SK-N-SH treated with all-trans-retinoic acid at 6 μM for 48 hours (cell line): ENCODE data around the gene NLRP2B.
"Not testable (repeated sequence)": the region's sequence is repeated elsewhere in the genome, so short reads cannot be mapped to it uniquely, and the experiment has no call there.

Experiments used
- ATAC-seq: fragments of 200-7000 bp; cut with Tn5 transposase; 3 replicates; pipeline ENCODE4 v1.9.1; 2020; ENCODE audit warnings: mild to moderate bottlenecking, moderate library complexity
- ARNTL ChIP-seq: fragments of 450-650 bp; formaldehyde crosslinking; IDR thresholded peaks from 2 replicates; pipeline ENCODE4 v1.5.0; 2020; ENCODE audit warnings: low read depth, mild to moderate bottlenecking, moderate library complexity, borderline replicate concordance
- BACH2 ChIP-seq: fragments of 250-450 bp; sonication (Bioruptor Pico); IDR thresholded peaks from 2 replicates; pipeline ENCODE4 v1.9.0; 2021; ENCODE audit warnings: mild to moderate bottlenecking, borderline replicate concordance
- CSDC2 ChIP-seq: fragments of 250-450 bp; sonication (Bioruptor Pico); IDR thresholded peaks from 2 replicates; pipeline ENCODE4 v1.5.0; 2020; ENCODE audit warnings: mild to moderate bottlenecking, moderate library complexity
- ESRRG ChIP-seq: fragments of 250-450 bp; sonication (Bioruptor Pico); IDR thresholded peaks from 2 replicates; pipeline ENCODE4 v1.6.1; 2021; ENCODE audit warnings: mild to moderate bottlenecking
- GLIS3 ChIP-seq: fragments of 250-450 bp; sonication (Bioruptor Pico); IDR thresholded peaks from 2 replicates; pipeline ENCODE4 v1.5.0; 2020; ENCODE audit warnings: mild to moderate bottlenecking, moderate library complexity
- ISL1 ChIP-seq: fragments of 250-450 bp; sonication (Bioruptor Pico); IDR thresholded peaks from 2 replicates; pipeline ENCODE4 v2.1.2; 2022; ENCODE audit warnings: mild to moderate bottlenecking, moderate library complexity
- OSR1 ChIP-seq: fragments of 250-450 bp; sonication (Bioruptor Pico); IDR thresholded peaks from 2 replicates; pipeline ENCODE4 v1.8.0; 2022; ENCODE audit warnings: moderate library complexity, mild to moderate bottlenecking, inconsistent platforms
- PATZ1 ChIP-seq: fragments of 250-450 bp; sonication (Bioruptor Pico); IDR thresholded peaks from 2 replicates; pipeline ENCODE4 v1.8.0; 2020; ENCODE audit warnings: mild to moderate bottlenecking, moderate library complexity, borderline replicate concordance
- PPARA ChIP-seq: fragments of 250-450 bp; sonication (Bioruptor Pico); IDR thresholded peaks from 2 replicates; pipeline ENCODE4 v1.5.0; 2020; ENCODE audit warnings: mild to moderate bottlenecking, borderline replicate concordance
- RARB ChIP-seq: fragments of 250-450 bp; sonication (Bioruptor Pico); IDR thresholded peaks from 2 replicates; pipeline ENCODE4 v1.8.0; 2021; ENCODE audit warnings: mild to moderate bottlenecking, moderate library complexity
- SNAI2 ChIP-seq: fragments of 250-450 bp; sonication (Bioruptor Pico); IDR thresholded peaks from 2 replicates; pipeline ENCODE4 v1.5.0; 2020; ENCODE audit warnings: mild to moderate bottlenecking, moderate library complexity
- TCF4 ChIP-seq: fragments of 250-450 bp; sonication (Bioruptor Pico); IDR thresholded peaks from 2 replicates; pipeline ENCODE4 v1.8.0; 2021; ENCODE audit warnings: mild to moderate bottlenecking, moderate library complexity, borderline replicate concordance
- TOX ChIP-seq: fragments of 250-450 bp; sonication (Bioruptor Pico); IDR thresholded peaks from 2 replicates; pipeline ENCODE4 v1.8.0; 2021; ENCODE audit warnings: mild to moderate bottlenecking, moderate library complexity, borderline replicate concordance
- ZC3H10 ChIP-seq: fragments of 250-450 bp; sonication (Bioruptor Pico); IDR thresholded peaks from 2 replicates; pipeline ENCODE4 v1.5.1; 2021; ENCODE audit warnings: mild to moderate bottlenecking, moderate library complexity
- ZFP3 ChIP-seq: fragments of 250-450 bp; sonication (Bioruptor Pico); IDR thresholded peaks from 2 replicates; pipeline ENCODE4 v1.5.0; 2020; ENCODE audit warnings: mild to moderate bottlenecking, moderate library complexity
- ZFP30 ChIP-seq: fragments of 450-650 bp; formaldehyde crosslinking; IDR thresholded peaks from 2 replicates; pipeline ENCODE4 v1.5.0; 2022; ENCODE audit warnings: mild to moderate bottlenecking, moderate library complexity
- ZNF565 ChIP-seq: fragments of 450-650 bp; formaldehyde crosslinking; conservative IDR thresholded peaks from 2 replicates; pipeline ENCODE4 v1.5.0; 2020; ENCODE audit warnings: low read depth, mild to moderate bottlenecking, moderate library complexity
- ZNF70 ChIP-seq: fragments of 450-650 bp; formaldehyde crosslinking; IDR thresholded peaks from 2 replicates; pipeline ENCODE4 v1.5.0; 2020; ENCODE audit warnings: mild to moderate bottlenecking, moderate library complexity
- TF ChIP-seq, protein P1 (sequence below): fragments of 250-450 bp; sonication (Bioruptor Pico); IDR thresholded peaks from 2 replicates; pipeline ENCODE4 v1.8.0; 2021; ENCODE audit warnings: low read depth, mild to moderate bottlenecking, moderate library complexity, borderline replicate concordance

NLRP2B gene

DNA sequence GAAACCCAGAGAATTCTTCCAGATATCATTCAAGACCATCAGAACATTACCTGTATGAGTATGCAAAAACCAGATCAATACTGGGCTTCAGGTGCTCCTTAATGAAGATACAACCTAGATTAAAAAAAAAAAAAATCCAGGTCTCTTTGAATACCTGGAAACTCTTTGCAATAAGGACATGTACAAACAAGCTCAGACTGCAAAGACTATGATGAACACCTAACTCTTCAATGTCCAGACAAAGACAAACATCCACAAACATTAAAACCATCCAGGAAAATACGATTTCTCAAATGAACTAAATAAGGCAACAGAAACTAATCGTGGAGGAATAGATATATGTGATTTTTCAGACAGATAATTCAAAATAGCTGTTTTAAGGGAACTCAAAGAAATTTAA is 38.7 kb downstream of the NLRP2B start:
- TF ChIP-seq ZNF565 (CRISPR knock-in tag) = no peak
- TF ChIP-seq, protein P1, sequence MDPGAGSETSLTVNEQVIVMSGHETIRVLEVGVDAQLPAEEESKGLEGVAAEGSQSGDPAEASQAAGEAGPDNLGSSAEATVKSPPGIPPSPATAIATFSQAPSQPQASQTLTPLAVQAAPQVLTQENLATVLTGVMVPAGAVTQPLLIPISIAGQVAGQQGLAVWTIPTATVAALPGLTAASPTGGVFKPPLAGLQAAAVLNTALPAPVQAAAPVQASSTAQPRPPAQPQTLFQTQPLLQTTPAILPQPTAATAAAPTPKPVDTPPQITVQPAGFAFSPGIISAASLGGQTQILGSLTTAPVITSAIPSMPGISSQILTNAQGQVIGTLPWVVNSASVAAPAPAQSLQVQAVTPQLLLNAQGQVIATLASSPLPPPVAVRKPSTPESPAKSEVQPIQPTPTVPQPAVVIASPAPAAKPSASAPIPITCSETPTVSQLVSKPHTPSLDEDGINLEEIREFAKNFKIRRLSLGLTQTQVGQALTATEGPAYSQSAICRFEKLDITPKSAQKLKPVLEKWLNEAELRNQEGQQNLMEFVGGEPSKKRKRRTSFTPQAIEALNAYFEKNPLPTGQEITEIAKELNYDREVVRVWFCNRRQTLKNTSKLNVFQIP (CRISPR knock-in tag) = no peak
- no peak for TF ChIP-seq PATZ1 (CRISPR knock-in tag)
- no peak for TF ChIP-seq GLIS3
- no peak for TF ChIP-seq TOX
- TF ChIP-seq ZC3H10 (CRISPR knock-in tag) = no peak
- no peak for TF ChIP-seq SNAI2
- TF ChIP-seq TCF4 = no peak
- no peak for ATAC-seq

DNA sequence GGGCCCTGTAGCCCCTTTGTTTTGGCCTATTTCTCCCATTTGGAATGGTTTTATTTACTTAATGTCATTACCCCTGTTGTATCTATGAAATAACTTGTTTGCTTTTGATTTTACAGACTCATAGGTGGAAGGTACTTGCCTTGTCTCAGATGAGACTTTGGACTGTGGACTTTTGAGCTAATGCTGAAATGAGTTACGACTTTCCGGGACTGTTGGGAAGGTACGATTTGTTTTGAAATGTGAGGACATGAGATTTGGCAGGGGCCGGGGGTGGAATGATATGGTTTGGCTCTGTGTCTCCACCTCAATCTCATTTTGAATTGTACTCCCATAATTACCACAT is 39.4 kb downstream of the NLRP2B start:
- no peak for ATAC-seq
- TF ChIP-seq PPARA (no peak), GLIS3 (no peak), SNAI2 (no peak), PATZ1 (CRISPR knock-in tag) (no peak), CSDC2 (CRISPR knock-in tag) (no peak), BACH2 (no peak), ZFP30 (CRISPR knock-in tag) (no peak), RARB (CRISPR knock-in tag) (no peak), ZNF565 (CRISPR knock-in tag) (no peak), ISL1 (CRISPR knock-in tag) (no peak), OSR1 (CRISPR knock-in tag) (no peak), ESRRG (CRISPR knock-in tag) (no peak), ZNF70 (no peak), ARNTL (CRISPR knock-in tag) (no peak), ZFP3 (CRISPR knock-in tag) (no peak), TOX (no peak)
- TF ChIP-seq, protein P1 (CRISPR knock-in tag) = no peak

- ATAC-seq = not testable (repeated sequence)
Measured at GRCh38 chrX:57629438-57629837, 50.6 kb downstream of the NLRP2B start.
